NCI-H1105 (cell line): ENCODE data around the gene NAPA.

ENCODE experiments used
- DNase-seq: peaks from one replicate; lab custom pipeline; 2025; lab: John Stamatoyannopoulos, UW

NAPA gene

GRCh38 chr19:47499863-47500830 is 14.7 kb downstream of the NAPA start:
- no peak for DNase-seq

GRCh38 chr19:47499371-47499770 is 15.5 kb downstream of the NAPA start:
- no peak for DNase-seq

GRCh38 chr19:47498561-47498960 is 16.3 kb downstream of the NAPA start:
- DNase-seq: no peak

- DNase-seq: no peak
These were observed 16.9 kb downstream of the NAPA start for GRCh38 chr19:47497821-47498520.

- DNase-seq: no peak
These were observed 17.7 kb downstream of the NAPA start for GRCh38 chr19:47497050-47497766.

GRCh38 chr19:47495478-47496372 is 19.1 kb downstream of the NAPA start:
- peak; percentile 46 for DNase-seq

GRCh38 chr19:47494729-47495128 is 20.1 kb downstream of the NAPA start:
- DNase-seq: peak; percentile 87

GRCh38 chr19:47494211-47494547 is 20.7 kb downstream of the NAPA start:
- no peak for DNase-seq

- DNase-seq: no peak
These were observed 21.3 kb downstream of the NAPA start for GRCh38 chr19:47493378-47494210.

GRCh38 chr19:47492571-47493377 is 22.1 kb downstream of the NAPA start:
- no peak for DNase-seq

- DNase-seq: no peak
These were observed 22.7 kb downstream of the NAPA start for GRCh38 chr19:47492137-47492533.

- DNase-seq: no peak
These were observed 23.3 kb downstream of the NAPA start for GRCh38 chr19:47491358-47492136.

- no peak for DNase-seq
These were observed 24.0 kb downstream of the NAPA start for GRCh38 chr19:47490847-47491246.

GRCh38 chr19:47490031-47490430 is 24.8 kb downstream of the NAPA start:
- DNase-seq: no peak

GRCh38 chr19:47489072-47489914 is 25.6 kb downstream of the NAPA start:
- no peak for DNase-seq

- DNase-seq: no peak
These were observed 27.0 kb downstream of the NAPA start for GRCh38 chr19:47487551-47488515.

- no peak for DNase-seq
These were observed 28.0 kb downstream of the NAPA start for GRCh38 chr19:47486900-47487299.
